HL-60 (cell line): ENCODE measurements around the gene METTL9.
"Not testable (repeated sequence)": the region's sequence is repeated elsewhere in the genome, so short reads cannot be mapped to it uniquely, and the experiment has no call there.

ENCODE experiments used
- GABPA ChIP-seq: IDR thresholded peaks from 2 replicates; pipeline ENCODE4 v1.6.1; 2012; ENCODE audit warnings: low read depth
- POLR2AphosphoS5 ChIP-seq: IDR thresholded peaks from 2 replicates; pipeline ENCODE4 v1.6.1; 2012; ENCODE audit warnings: low read depth
- TF ChIP-seq, protein P1 (sequence below): IDR thresholded peaks from one replicate; pipeline ENCODE4 v1.5.1; 2011; ENCODE audit warnings: low read length, control low read depth, inconsistent platforms; ENCODE audit not compliant: insufficient read depth
- TF ChIP-seq, protein P2 (sequence below): IDR thresholded peaks from 2 replicates; pipeline ENCODE4 v1.6.1; 2012; ENCODE audit warnings: low read depth; ENCODE audit not compliant: insufficient replicate concordance

DNA sequence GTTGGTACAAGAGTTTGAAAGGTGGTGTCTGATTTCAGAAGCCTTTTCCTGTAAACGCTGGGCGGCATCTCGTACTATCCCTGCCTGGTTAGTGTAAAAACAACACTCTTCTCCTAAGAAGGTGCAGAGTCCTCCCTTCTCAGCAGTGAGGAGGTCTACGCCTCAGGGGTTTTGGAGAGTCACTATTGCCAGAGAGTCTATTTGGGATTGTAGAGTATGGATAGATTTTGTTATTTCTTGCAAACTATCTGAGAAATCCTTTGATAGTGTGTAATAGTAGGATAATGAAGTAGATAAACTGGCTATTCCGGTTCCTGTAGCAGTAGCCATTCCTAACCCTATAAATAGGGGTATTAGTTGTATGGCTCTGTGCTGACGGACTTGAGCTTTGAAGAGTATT, 31.5 kb downstream of the METTL9 start:
- TF ChIP-seq, protein P1, sequence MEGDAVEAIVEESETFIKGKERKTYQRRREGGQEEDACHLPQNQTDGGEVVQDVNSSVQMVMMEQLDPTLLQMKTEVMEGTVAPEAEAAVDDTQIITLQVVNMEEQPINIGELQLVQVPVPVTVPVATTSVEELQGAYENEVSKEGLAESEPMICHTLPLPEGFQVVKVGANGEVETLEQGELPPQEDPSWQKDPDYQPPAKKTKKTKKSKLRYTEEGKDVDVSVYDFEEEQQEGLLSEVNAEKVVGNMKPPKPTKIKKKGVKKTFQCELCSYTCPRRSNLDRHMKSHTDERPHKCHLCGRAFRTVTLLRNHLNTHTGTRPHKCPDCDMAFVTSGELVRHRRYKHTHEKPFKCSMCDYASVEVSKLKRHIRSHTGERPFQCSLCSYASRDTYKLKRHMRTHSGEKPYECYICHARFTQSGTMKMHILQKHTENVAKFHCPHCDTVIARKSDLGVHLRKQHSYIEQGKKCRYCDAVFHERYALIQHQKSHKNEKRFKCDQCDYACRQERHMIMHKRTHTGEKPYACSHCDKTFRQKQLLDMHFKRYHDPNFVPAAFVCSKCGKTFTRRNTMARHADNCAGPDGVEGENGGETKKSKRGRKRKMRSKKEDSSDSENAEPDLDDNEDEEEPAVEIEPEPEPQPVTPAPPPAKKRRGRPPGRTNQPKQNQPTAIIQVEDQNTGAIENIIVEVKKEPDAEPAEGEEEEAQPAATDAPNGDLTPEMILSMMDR, result not testable (repeated sequence)
- TF ChIP-seq GABPA, POLR2AphosphoS5: not testable (repeated sequence)
- TF ChIP-seq, protein P2, sequence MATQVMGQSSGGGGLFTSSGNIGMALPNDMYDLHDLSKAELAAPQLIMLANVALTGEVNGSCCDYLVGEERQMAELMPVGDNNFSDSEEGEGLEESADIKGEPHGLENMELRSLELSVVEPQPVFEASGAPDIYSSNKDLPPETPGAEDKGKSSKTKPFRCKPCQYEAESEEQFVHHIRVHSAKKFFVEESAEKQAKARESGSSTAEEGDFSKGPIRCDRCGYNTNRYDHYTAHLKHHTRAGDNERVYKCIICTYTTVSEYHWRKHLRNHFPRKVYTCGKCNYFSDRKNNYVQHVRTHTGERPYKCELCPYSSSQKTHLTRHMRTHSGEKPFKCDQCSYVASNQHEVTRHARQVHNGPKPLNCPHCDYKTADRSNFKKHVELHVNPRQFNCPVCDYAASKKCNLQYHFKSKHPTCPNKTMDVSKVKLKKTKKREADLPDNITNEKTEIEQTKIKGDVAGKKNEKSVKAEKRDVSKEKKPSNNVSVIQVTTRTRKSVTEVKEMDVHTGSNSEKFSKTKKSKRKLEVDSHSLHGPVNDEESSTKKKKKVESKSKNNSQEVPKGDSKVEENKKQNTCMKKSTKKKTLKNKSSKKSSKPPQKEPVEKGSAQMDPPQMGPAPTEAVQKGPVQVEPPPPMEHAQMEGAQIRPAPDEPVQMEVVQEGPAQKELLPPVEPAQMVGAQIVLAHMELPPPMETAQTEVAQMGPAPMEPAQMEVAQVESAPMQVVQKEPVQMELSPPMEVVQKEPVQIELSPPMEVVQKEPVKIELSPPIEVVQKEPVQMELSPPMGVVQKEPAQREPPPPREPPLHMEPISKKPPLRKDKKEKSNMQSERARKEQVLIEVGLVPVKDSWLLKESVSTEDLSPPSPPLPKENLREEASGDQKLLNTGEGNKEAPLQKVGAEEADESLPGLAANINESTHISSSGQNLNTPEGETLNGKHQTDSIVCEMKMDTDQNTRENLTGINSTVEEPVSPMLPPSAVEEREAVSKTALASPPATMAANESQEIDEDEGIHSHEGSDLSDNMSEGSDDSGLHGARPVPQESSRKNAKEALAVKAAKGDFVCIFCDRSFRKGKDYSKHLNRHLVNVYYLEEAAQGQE, result not testable (repeated sequence)
